HepG2 (cell line): ENCODE data around the gene ZSWIM7. TPM values are rescaled to one million over a fixed set of nuclear protein-coding genes. Genes with fewer than 3 reads are reported as not detected.

Experiments used
- ATAC-seq: fragments of 200-7000 bp; cut with Tn5 transposase; 3 replicates; pipeline ENCODE4 v1.9.1; 2020; ENCODE audit warnings: mild to moderate bottlenecking, moderate library complexity
- BruUV-seq: library from RNA; stranded (reverse); fragments of 400-500 nt; replicated peaks from 2 replicates; lab custom pipeline; 2021; lab: Mats Ljungman, UMichigan
- CTCF ChIA-PET: fragments of 300-600 bp; formaldehyde crosslinking; extraction: SDS; loops from one replicate; lab custom pipeline; 2021; ENCODE audit warnings: low total read pairs, inconsistent platforms, low intra/inter-chr PET ratio; lab: Yijun Ruan, JAX
- POLR2A ChIA-PET: fragments of 350-600 bp; sonication (Branson Sonifier 250); formaldehyde crosslinking; loops from one replicate; lab custom pipeline; 2020; ENCODE audit warnings: antibody characterized with exemption, inconsistent platforms; lab: Yijun Ruan, JAX
- DNase-seq: peaks from one replicate; pipeline ENCODE4 v3.0.0-alpha.2; 2015; ENCODE audit warnings: low spot score
- FAIRE-seq: peaks from 3 replicates; lab custom pipeline; 2011; peaks lifted over from hg19 to GRCh38; lab: Jason Lieb, UNC
- H2AFZ ChIP-seq: one replicate; pipeline ENCODE4 v1.6.1; 2011; ENCODE audit warnings: low read length, inconsistent platforms
- H3K27ac ChIP-seq: fragments of 300-600 bp; 3 replicates; pipeline ENCODE4 v1.8.0; 2011; ENCODE audit warnings: mixed run types, mild to moderate bottlenecking, mixed read lengths, low read length, inconsistent platforms; ENCODE audit not compliant: insufficient read depth; ENCODE audit errors: extremely low read length
- H3K27me3 ChIP-seq, 2 experiments: fragments of 200-600 bp in 1 of 2; 2 replicates in 1 of 2; 3 replicates in 1 of 2; pipeline versions ENCODE4 v1.6.0 to v1.8.0; 2011; ENCODE audit warnings: low read length in 2 of 2, mild to moderate bottlenecking in 2 of 2, moderate library complexity in 2 of 2, inconsistent platforms in 1 of 2; ENCODE audit not compliant: insufficient read depth in 2 of 2, control insufficient read depth in 1 of 2
- H3K36me3 ChIP-seq, 2 experiments: fragments of 200-600 bp in 1 of 2; replicated peaks in 1 of 2; 2 replicates in 1 of 2; 3 replicates in 1 of 2; pipeline versions ENCODE4 v1.5.1 to v1.8.0; 2011; ENCODE audit warnings: low read length in 2 of 2, inconsistent platforms in 1 of 2; ENCODE audit not compliant: insufficient read depth in 2 of 2, control insufficient read depth in 1 of 2
- H3K4me1 ChIP-seq: 2 replicates; pipeline ENCODE4 v1.5.1; 2012; ENCODE audit warnings: low read length, inconsistent platforms; ENCODE audit not compliant: insufficient read depth
- H3K4me2 ChIP-seq: 2 replicates; pipeline ENCODE4 v1.6.0; 2011; ENCODE audit warnings: low read depth, low read length, inconsistent platforms
- H3K4me3 ChIP-seq, 3 experiments: fragments of 200-600 bp in 1 of 3; sonication (generic), shearing (Covaris generic) in 1 of 3; replicated peaks in 1 of 3; 2 replicates each; pipeline ENCODE4 v1.5.1; 2011 to 2016; ENCODE audit warnings: low read length in 3 of 3, inconsistent platforms in 2 of 3, low read depth in 2 of 3, mild to moderate bottlenecking in 2 of 3, control low read depth in 1 of 3, mixed read lengths in 1 of 3; ENCODE audit not compliant: insufficient read depth in 1 of 3
- H3K79me2 ChIP-seq: one replicate; pipeline ENCODE4 v1.6.1; 2011; ENCODE audit warnings: low read length, inconsistent platforms; ENCODE audit not compliant: insufficient read depth
- H3K9ac ChIP-seq: 2 replicates; pipeline ENCODE4 v1.6.0; 2011; ENCODE audit warnings: mild to moderate bottlenecking, low read depth, low read length, inconsistent platforms; ENCODE audit not compliant: insufficient read depth
- H3K9me3 ChIP-seq: 2 replicates; pipeline ENCODE4 v1.5.1; 2012; ENCODE audit warnings: mild to moderate bottlenecking, low read length
- H4K20me1 ChIP-seq: 2 replicates; pipeline ENCODE4 v1.6.0; 2011; ENCODE audit warnings: inconsistent platforms, mild to moderate bottlenecking, low read length, moderate library complexity; ENCODE audit not compliant: insufficient read depth
- ELF3 ChIP-seq: IDR thresholded peaks from 2 replicates; pipeline ENCODE4 v1.6.1; 2016; ENCODE audit warnings: missing genetic modification reagents, missing compliant biosample characterization
- NCOR1 ChIP-seq: fragments of 200-600 bp; sonication (generic); IDR thresholded peaks from 2 replicates; pipeline ENCODE4 v1.7.0; 2017; ENCODE audit warnings: antibody characterized with exemption, low read length, borderline replicate concordance
- ZNF296 ChIP-seq: sonication (generic); formaldehyde crosslinking; conservative IDR thresholded peaks from 2 replicates; pipeline ENCODE4 v1.5.0; 2020; ENCODE audit warnings: mild to moderate bottlenecking, missing genetic modification reagents
- ZNF563 ChIP-seq: sonication (generic); formaldehyde crosslinking; IDR thresholded peaks from 2 replicates; pipeline ENCODE4 v1.8.0; 2022; ENCODE audit warnings: mild to moderate bottlenecking, moderate library complexity, missing genetic modification reagents
- WGBS: methylation state at CpG from one replicate; pipeline ENCODE4 v1.1.6; 2017; ENCODE audit warnings: low lambda C conversion rate; 5-methylcytosine and 5-hydroxymethylcytosine counted together
- in situ Hi-C: cut with HindIII; loops from 2 replicates; pipeline ENCODE4 v1.10.0; 2017; ENCODE audit warnings: low pct_unique_long_range_greater_than_20kb; ENCODE audit not compliant: extremely low pct_ligation_motif_present
- intact Hi-C: fragments of 100-400 bp; cut with micrococcal nuclease; formaldehyde crosslinking; loops from one replicate; pipeline ENCODE4 v1.10.0; 2022; ENCODE audit not compliant: unreplicated experiment
- polyA plus RNA-seq, 8 experiments: library from polyadenylated mRNA; depleted of rRNA in 3 of 8; stranded (reverse) in 7 of 8; unstranded in 1 of 8; fragments of >200 nt; fragmentation: Illumina TruSeq in 4 of 8; extraction: Trizol in 4 of 8; gene quantifications; 2 replicates each; pipeline versions ENCODE4 v1.2.1 to v1.2.3, GENCODE V29; 2011 to 2016; ENCODE audit warnings: low read depth in 4 of 8, missing spikeins in 1 of 8, mixed read lengths in 1 of 8; ENCODE audit not compliant: insufficient read depth in 1 of 8
- total RNA-seq, 5 experiments: library from RNA; depleted of rRNA; stranded (reverse); fragments of >200 nt; fragmentation: Illumina TruSeq; extraction: Trizol; gene quantifications; 2 replicates each; pipeline ENCODE4 v1.2.3, GENCODE V29; 2016; ENCODE audit warnings: low read depth in 1 of 5
- TF ChIP-seq, protein P1 (sequence below): sonication (generic); formaldehyde crosslinking; IDR thresholded peaks from 2 replicates; pipeline ENCODE4 v1.4.0; 2020; ENCODE audit warnings: mild to moderate bottlenecking, missing genetic modification reagents, borderline replicate concordance
- TF ChIP-seq, protein P2 (sequence below): sonication (generic); formaldehyde crosslinking; IDR thresholded peaks from 2 replicates; pipeline ENCODE4 v1.4.0; 2020; ENCODE audit warnings: missing genetic modification reagents, borderline replicate concordance

ZSWIM7 gene
- total and polyA plus RNA-seq, 2 of the 13 experiments (the other 11 are each of a cell fraction or from before 2014, with no cell fraction given), result 13.1 to 28.1 TPM

DNA sequence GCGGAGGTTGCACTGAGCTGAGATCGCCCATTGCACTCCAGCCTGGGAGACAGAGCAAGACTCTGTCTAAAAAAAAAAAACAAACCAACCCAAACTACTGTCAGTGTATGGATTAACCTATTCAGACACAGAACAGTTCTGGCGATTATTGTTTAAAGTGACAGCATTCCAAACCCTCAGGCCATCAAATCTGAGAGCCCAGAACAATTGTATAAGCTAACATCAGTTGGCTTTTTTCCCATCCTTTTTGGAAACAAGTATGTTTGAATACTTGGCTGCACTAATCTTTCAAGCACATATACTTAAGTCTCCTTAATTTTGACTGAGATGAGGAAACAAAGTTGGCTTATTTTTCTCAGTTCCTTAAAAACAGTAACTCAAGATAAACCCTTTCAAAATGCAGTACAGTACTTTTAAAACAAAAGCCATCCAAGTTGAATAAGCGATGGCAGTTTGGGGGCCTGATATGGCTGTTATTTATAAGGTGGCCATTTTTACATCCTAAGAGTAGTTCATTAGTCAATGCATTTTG, 1.4 kb downstream of the ZSWIM7 start:
- BruUV-seq, result no TSS peak
- no peak for DNase-seq
- no peaks in the 10 kb centered on the region for H3K9me3 ChIP-seq
- intact Hi-C loops, result loop anchor here (2.0 to 5.0 kb wide), 3 partner anchors 53 to 736 kb away; partner anchors contain the start of gene ADORA2B
- TF ChIP-seq, protein P1, sequence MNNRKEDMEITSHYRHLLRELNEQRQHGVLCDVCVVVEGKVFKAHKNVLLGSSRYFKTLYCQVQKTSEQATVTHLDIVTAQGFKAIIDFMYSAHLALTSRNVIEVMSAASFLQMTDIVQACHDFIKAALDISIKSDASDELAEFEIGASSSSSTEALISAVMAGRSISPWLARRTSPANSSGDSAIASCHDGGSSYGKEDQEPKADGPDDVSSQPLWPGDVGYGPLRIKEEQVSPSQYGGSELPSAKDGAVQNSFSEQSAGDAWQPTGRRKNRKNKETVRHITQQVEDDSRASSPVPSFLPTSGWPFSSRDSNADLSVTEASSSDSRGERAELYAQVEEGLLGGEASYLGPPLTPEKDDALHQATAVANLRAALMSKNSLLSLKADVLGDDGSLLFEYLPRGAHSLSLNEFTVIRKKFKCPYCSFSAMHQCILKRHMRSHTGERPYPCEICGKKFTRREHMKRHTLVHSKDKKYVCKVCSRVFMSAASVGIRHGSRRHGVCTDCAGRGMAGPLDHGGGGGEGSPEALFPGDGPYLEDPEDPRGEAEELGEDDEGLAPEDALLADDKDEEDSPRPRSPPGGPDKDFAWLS (CRISPR knock-in tag), result no peak
- no peak for TF ChIP-seq NCOR1
- TF ChIP-seq, protein P2, sequence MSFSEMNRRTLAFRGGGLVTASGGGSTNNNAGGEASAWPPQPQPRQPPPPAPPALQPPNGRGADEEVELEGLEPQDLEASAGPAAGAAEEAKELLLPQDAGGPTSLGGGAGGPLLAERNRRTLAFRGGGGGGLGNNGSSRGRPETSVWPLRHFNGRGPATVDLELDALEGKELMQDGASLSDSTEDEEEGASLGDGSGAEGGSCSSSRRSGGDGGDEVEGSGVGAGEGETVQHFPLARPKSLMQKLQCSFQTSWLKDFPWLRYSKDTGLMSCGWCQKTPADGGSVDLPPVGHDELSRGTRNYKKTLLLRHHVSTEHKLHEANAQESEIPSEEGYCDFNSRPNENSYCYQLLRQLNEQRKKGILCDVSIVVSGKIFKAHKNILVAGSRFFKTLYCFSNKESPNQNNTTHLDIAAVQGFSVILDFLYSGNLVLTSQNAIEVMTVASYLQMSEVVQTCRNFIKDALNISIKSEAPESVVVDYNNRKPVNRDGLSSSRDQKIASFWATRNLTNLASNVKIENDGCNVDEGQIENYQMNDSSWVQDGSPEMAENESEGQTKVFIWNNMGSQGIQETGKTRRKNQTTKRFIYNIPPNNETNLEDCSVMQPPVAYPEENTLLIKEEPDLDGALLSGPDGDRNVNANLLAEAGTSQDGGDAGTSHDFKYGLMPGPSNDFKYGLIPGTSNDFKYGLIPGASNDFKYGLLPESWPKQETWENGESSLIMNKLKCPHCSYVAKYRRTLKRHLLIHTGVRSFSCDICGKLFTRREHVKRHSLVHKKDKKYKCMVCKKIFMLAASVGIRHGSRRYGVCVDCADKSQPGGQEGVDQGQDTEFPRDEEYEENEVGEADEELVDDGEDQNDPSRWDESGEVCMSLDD (CRISPR knock-in tag), result no peak
- no peak for TF ChIP-seq ZNF296 (CRISPR knock-in tag)
- TF ChIP-seq ELF3 (CRISPR knock-in tag), result no peak
- TF ChIP-seq ZNF563, result no peak
- TF ChIP-seq, all 625 proteins: peak for 0
- Histone ChIP-seq H3K79me2 (peaks cover 21% of the 10 kb centered on the region), H3K36me3 (peaks cover 3 to 19% of the 10 kb centered on the region in 2 experiments), H2AFZ (no peak overlapping the region), H3K4me3 (peak overlapping the region in 1 of 3 experiments; percentile 90; a peak in 1 of 6 replicates), H3K9ac (no peak overlapping the region; the same call in 1 of the 2 replicates), H3K4me2 (peak overlapping the region; percentile 86), H3K4me1 (peaks cover 26% of the 10 kb centered on the region), H3K27ac (no peak overlapping the region), H3K27me3 (no peaks in the 10 kb centered on the region; a peak in 1 of 5 replicates), H4K20me1 (no peaks in the 10 kb centered on the region)
- in situ Hi-C loops, result loop anchor here (5.0 kb wide), 2 partner anchors 51 to 171 kb away; partner anchors contain the start of gene ADORA2B
- 94% methylated on average over 4 of the region's 4 CpGs for WGBS
- ATAC-seq (no peak), FAIRE-seq (no peak)
- POLR2A ChIA-PET, result interaction anchor here (2.4 kb wide), 1 partner anchor 32 kb away, joined by 15 read pairs; no protein-coding TSS in a partner anchor
- CTCF ChIA-PET, result interaction anchor here (2.5 kb wide), 1 partner anchor 169 kb away, joined by 16 read pairs; no protein-coding TSS in a partner anchor
